ENCODE data around the gene RAD51.

DNA sequence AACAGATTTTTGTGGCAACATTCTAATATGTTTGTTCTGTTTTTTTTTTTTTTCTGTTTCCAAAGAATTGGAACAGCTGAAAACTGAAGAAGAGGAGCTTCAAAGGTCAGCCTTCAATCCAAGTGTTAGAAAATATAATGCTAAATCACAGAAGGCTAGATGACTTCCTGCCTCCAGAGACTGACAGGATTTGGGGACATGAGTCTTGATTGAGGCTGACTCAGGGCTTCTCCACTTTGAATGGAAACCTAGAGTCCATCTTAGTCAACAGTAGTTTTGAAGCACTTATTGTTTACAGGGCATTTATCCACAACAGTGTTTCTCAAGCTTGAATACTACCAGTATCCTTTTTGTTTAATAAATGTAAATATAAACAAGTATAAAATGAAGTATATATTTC lies 44.5 kb upstream of the RAD51 start:
- TF ChIP-seq POLR2AphosphoS5 (IDR thresholded peaks at IDR 0.05) (no peak), POLR2A (IDR thresholded peaks at IDR 0.05) (no peak)
- TF ChIP-seq, protein P1, sequence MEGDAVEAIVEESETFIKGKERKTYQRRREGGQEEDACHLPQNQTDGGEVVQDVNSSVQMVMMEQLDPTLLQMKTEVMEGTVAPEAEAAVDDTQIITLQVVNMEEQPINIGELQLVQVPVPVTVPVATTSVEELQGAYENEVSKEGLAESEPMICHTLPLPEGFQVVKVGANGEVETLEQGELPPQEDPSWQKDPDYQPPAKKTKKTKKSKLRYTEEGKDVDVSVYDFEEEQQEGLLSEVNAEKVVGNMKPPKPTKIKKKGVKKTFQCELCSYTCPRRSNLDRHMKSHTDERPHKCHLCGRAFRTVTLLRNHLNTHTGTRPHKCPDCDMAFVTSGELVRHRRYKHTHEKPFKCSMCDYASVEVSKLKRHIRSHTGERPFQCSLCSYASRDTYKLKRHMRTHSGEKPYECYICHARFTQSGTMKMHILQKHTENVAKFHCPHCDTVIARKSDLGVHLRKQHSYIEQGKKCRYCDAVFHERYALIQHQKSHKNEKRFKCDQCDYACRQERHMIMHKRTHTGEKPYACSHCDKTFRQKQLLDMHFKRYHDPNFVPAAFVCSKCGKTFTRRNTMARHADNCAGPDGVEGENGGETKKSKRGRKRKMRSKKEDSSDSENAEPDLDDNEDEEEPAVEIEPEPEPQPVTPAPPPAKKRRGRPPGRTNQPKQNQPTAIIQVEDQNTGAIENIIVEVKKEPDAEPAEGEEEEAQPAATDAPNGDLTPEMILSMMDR (IDR thresholded peaks at IDR 0.05) = no peak
